H54 (cell line): ENCODE data around the gene ELANE.

ENCODE experiments used
- DNase-seq: peaks from one replicate; pipeline ENCODE4 v3.0.0; 2011; ENCODE audit warnings: low spot score, mixed read lengths; ENCODE audit not compliant: insufficient read length
- FAIRE-seq: peaks from 3 replicates; lab custom pipeline; 2011; peaks lifted over from hg19 to GRCh38; lab: Jason Lieb, UNC
- POLR2A ChIP-seq: IDR thresholded peaks from 2 replicates; pipeline ENCODE4 v1.6.1; 2011; ENCODE audit warnings: low read depth, mild to moderate bottlenecking, low read length

The ELANE gene

DNA sequence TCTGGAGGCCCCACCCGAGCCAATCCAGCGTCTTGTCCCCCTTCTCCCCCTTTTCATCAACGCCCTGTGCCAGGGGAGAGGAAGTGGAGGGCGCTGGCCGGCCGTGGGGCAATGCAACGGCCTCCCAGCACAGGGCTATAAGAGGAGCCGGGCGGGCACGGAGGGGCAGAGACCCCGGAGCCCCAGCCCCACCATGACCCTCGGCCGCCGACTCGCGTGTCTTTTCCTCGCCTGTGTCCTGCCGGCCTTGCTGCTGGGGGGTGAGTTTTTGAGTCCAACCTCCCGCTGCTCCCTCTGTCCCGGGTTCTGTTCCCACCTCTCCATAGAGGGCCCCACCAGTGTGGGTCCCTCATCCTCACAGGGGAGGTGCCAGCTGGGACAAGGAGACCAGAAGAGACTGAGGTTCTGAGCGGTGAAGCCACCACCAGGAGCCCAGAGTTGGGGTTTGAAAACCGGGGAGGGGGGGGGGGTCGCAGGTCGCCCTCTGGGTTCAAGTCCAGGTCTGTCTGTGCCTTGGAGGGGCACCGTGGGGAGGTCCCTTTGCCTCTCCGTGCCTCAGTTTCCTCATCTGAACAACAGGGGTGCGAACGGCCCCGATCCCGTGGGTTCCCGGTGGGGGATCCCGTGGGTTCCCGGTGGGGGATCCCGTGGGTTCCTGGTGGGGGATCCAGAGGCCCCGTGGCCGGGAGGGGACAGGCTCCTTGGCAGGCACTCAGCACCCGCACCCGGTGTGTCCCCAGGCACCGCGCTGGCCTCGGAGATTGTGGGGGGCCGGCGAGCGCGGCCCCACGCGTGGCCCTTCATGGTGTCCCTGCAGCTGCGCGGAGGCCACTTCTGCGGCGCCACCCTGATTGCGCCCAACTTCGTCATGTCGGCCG lies at the start of gene ELANE:
ELANE (plus strand) TSS at position 168 of the 878 bp plus-strand sequence; CDS start at position 194, 26 bp downstream.
- TF ChIP-seq POLR2A, result no peak
- no peak for DNase-seq
- no peak for FAIRE-seq

DNA sequence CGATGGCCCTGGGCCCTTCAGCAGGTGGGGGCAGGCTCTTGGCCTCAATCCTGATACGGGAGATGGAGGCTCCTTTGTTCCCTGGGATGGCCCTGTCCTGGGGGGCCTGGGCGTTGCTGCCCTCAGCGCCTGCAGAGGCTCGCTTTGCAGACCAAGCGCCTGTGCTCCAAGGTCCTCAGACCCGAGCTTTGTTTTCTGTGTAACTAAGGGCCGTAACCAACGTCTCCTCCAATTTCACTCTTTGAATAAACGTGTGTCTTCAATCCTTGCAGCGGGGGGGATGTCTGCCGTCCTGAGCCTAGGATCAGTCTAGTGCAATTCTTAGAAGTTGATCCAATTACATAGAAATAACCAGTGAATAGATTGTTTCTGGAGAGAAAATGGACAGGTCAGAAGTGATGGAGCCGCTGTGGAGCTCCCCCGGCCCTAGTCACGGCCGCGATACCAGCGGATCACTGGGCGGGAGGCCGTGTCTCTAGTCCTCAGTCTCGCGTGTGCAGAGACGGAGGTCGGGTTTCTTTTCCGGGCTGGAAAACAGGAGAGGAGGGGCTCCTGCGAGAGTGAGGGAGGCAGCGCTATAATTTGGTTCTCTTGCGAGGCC lies 49.5 kb upstream of the ELANE start:
- FAIRE-seq, result no peak
- TF ChIP-seq POLR2A, result no peak
- no peak for DNase-seq

DNA sequence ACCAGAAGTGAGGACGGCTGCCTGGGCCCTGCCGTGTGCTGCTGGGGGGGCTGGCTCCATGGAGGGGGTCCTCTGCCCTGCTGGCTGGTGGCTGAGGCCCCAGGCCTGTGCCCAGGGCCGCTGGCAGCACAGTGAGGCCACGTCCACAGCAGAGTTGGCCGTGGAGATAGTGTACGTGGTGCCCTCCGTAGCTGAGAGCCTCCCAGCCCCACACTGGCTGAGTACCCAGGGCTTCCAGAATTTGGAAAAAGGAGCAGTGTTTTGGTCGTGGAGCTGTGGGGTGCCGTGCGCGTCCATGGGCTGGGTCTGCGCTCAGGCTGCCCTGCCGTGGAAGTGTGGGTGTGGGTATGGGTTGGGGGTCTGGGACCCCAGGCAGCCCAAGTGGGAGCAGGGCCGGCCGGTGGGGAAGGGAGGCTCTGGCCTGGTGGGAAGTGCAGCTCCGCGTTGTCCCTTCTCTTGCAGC lies 49.0 kb upstream of the ELANE start:
- FAIRE-seq, result no peak
- no peak for TF ChIP-seq POLR2A

DNA sequence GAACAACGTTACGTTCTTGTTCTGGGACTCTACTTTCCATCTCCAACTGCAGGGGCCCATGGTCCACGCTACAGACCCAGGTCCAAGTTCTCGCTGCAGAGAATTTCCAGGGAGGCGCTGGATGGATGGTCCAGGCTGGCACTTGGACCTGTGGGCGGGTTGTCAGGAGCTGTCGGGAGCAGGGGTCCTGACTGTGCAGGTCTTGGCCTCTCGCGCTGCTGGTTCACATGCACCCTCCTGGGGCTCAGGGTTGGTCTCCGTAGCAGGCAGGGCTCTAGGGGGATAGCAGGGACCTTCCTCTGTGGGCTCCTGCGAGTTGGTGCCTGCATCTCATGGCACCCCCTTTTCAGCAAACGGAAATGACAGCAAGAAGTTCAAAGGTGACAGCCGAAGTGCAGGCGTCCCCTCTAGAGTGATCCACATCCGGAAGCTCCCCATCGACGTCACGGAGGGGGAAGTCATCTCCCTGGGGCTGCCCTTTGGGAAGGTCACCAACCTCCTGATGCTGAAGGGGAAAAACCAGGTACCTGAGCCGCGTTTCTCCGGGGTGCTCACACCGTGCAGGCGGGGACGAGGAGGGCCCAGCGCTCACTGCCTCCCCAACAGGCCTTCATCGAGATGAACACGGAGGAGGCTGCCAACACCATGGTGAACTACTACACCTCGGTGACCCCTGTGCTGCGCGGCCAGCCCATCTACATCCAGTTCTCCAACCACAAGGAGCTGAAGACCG lies 48.3 kb upstream of the ELANE start:
- FAIRE-seq (no peak), DNase-seq (no peak)
- no peak for TF ChIP-seq POLR2A

More for the DNA sequence above, 49.0 kb upstream of the ELANE start:
- no peak for DNase-seq

DNA sequence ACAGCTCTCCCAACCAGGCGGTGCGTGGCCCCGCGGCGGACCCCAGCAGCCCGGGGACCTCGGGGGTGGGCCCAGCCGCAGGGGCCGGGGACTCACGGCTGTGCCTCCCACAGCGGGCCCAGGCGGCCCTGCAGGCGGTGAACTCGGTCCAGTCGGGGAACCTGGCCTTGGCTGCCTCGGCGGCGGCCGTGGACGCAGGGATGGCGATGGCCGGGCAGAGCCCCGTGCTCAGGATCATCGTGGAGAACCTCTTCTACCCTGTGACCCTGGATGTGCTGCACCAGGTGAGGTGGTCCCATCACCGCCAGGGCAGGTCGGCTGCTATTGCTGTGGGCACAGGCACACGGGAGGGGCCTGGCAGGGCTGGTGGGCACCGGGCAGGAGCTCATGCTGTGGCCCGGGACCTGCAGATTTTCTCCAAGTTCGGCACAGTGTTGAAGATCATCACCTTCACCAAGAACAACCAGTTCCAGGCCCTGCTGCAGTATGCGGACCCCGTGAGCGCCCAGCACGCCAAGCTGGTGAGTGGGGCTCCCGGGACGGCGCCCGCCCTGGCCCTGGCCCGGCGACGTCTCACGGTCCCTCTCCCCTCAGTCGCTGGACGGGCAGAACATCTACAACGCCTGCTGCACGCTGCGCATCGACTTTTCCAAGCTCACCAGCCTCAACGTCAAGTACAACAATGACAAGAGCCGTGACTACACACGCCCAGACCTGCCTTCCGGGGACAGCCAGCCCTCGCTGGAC lies 47.5 kb upstream of the ELANE start:
- FAIRE-seq, result no peak

DNA sequence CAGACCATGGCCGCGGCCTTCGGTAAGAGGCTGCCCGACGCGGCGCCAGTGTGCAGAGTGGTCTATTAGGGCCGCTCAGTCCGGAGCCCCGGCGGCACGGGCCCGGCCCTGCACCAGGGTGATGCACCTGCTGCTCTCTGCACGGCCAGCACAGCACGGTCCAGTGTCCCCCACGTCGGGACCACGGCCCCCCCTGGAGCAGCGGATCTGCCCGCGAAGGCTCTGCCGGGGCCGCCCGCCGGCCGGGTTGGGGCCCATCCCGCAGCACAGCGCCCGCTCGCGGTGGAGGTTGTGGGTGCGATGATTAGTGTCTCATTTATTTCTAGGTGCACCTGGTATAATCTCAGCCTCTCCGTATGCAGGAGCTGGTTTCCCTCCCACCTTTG lies 46.9 kb upstream of the ELANE start:
- FAIRE-seq (no peak), DNase-seq (no peak)
- no peak for TF ChIP-seq POLR2A

More for the DNA sequence above, 47.5 kb upstream of the ELANE start:
- DNase-seq, result no peak
- TF ChIP-seq POLR2A, result no peak

DNA sequence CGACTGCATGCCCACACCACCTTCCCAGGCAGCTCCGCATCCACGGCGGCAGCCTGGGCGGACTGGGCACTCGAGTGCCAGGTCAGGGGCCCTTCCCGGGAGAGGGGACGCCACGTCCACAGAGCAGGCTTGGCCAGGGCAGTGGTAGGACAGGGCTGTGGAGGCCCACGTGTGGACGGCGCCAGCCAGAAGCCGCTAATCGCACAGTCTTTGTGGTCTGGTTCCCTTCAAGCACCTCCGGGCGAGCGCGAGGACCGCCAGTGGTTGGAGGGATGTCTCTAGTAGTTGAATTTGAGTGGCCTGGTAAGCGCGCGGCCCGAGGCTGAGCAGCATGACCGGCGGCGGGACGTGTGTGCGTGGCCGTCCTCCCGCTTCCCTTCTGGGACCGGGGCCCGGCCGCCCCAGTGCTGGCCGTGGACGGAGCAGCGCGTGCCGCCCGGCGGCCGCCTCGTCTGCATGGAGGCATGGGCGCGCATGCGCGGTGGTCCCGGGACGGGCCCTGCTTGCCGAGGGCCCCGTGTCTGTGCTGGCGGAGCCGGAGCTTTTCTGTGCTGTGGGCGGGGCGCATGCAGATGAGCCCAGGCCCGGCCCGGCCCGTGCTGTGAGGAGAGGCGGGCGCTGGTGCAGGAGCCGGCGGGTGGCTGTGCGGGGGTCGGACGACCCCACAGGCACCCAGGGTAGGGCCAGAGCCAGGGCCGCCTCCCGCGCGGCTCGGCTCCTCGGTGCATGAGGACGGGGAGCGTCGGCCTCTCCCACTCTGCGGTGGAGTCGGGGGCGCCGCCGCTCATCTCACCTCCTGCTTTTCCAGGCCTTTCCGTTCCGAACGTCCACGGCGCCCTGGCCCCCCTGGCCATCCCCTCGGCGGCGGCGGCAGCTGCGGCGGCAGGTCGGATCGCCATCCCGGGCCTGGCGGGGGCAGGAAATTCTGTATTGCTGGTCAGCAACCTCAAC lies 46.2 kb upstream of the ELANE start:
- FAIRE-seq (no peak), DNase-seq (no peak)
- no peak for TF ChIP-seq POLR2A

DNA sequence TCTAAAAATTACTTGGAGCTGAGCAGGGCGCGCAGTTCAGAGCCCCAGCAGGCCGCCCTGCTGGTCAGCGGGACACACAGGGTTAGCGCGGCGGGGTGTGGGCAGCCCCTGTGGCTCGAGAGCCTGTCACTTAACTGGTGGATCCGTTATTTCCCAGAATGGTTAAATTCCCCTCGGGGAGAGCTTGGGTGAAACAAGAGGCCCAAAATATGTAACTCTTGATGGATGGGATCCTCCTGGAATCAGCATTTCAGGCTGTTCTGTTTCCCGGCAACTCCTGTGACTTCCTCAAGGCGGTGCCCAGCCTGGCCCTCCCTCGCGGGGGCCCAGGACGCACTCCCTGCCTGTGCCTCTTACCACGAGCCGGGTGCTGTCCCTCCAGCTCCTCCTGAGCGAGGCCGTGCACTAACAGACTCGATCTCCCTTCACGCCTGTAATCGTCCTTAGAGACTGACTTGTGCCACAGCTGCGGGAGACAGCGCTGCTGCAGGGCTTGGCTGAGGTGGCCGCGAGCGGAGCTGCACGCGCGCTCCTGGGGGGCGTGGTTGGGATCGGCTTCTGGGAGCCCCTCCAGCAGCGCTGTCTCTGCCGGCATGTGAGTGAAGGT lies 45.2 kb upstream of the ELANE start:
- FAIRE-seq (no peak), DNase-seq (no peak)

DNA sequence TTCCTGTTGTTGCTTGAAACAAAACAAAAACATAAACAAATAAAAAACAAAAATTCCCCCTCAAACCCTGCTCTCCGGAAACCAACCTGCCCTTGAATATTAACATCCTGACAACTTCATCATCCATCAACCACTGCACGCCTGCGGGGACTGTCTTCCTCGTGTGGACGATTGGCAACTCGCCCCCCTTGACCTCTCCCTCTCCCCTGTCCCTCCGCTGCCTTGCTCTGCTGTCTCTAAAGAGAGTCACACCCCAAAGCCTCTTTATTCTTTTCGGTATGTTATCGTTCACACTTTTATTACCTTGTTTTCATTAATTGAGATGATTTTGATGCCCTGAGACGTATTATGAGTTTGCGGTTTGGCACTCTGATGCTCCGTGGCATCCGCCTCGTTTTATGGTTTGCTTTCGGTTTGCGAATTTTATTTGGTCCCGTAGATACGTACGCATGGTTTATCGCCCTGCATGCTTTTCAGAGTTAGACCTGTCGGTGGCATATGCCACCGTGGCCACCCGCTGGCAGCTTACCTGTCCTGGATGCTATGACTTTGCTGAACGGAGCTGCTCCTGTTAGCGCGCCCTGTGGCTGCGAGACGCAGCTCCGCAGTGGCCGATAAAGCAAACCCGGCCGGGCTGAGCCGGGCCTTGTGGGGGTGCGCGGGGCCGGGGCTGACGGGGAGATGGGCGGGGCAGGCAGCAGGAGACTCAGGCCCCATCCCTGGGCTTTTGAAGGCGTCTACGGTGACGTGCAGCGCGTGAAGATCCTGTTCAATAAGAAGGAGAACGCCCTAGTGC lies 44.3 kb upstream of the ELANE start:
- no peak for TF ChIP-seq POLR2A
- no peak for DNase-seq
- no peak for FAIRE-seq

More for the DNA sequence above, 45.2 kb upstream of the ELANE start:
- no peak for TF ChIP-seq POLR2A

DNA sequence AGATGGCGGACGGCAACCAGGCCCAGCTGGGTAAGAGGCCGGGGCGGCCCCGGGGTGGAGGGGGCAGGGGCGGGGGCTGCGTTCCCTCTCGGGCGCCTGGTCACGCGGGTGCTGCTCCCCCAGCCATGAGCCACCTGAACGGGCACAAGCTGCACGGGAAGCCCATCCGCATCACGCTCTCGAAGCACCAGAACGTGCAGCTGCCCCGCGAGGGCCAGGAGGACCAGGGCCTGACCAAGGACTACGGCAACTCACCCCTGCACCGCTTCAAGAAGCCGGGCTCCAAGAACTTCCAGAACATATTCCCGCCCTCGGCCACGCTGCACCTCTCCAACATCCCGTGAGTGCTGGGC lies 43.7 kb upstream of the ELANE start:
- FAIRE-seq, result no peak
- TF ChIP-seq POLR2A, result no peak

More for the DNA sequence above, 43.7 kb upstream of the ELANE start:
- no peak for DNase-seq
